HepG2 (cell line): ENCODE results near the gene TGM6. TPM values are rescaled to one million over a fixed set of nuclear protein-coding genes. Genes with fewer than 3 reads are reported as not detected.

Experiments used
- ATF6 ChIP-seq: sonication (generic); formaldehyde crosslinking; conservative IDR thresholded peaks from 2 replicates; pipeline ENCODE4 v1.4.0; 2020; ENCODE audit warnings: missing genetic modification reagents
- ATM ChIP-seq: fragments of 450-650 bp; IDR thresholded peaks from 2 replicates; pipeline ENCODE4 v1.7.1; 2017; ENCODE audit warnings: mild to moderate bottlenecking, borderline replicate concordance
- DDIT3 ChIP-seq: sonication (generic); formaldehyde crosslinking; IDR thresholded peaks from 2 replicates; pipeline ENCODE4 v1.4.0; 2020; ENCODE audit warnings: mild to moderate bottlenecking, missing genetic modification reagents
- EEA1 ChIP-seq: sonication (generic); formaldehyde crosslinking; IDR thresholded peaks from 2 replicates; pipeline ENCODE4 v1.5.1; 2020; ENCODE audit warnings: mild to moderate bottlenecking, missing genetic modification reagents, borderline replicate concordance
- HHEX ChIP-seq: IDR thresholded peaks from 2 replicates; pipeline ENCODE4 v1.6.1; 2016; ENCODE audit warnings: control low read depth
- IRX3 ChIP-seq: sonication (generic); formaldehyde crosslinking; IDR thresholded peaks from 2 replicates; pipeline ENCODE4 v1.8.1; 2023; ENCODE audit warnings: mild to moderate bottlenecking, low read depth, missing genetic modification reagents, borderline replicate concordance
- KAT8 ChIP-seq: IDR thresholded peaks from 2 replicates; pipeline ENCODE4 v1.6.1; 2016; ENCODE audit warnings: missing genetic modification reagents, missing compliant biosample characterization
- MED13 ChIP-seq: sonication (generic); formaldehyde crosslinking; IDR thresholded peaks from 2 replicates; pipeline ENCODE4 v1.5.0; 2020; ENCODE audit warnings: missing genetic modification reagents
- MXI1 ChIP-seq: IDR thresholded peaks from 3 replicates; pipeline ENCODE4 v1.6.1; 2012; ENCODE audit warnings: low read depth, low read length, inconsistent platforms, borderline replicate concordance
- TFDP1 ChIP-seq: IDR thresholded peaks from 2 replicates; pipeline ENCODE4 v1.6.1; 2016; ENCODE audit warnings: missing compliant biosample characterization, missing genetic modification reagents, borderline replicate concordance
- ZNF143 ChIP-seq: sonication (generic); formaldehyde crosslinking; IDR thresholded peaks from 2 replicates; pipeline ENCODE4 v1.4.0; 2020; ENCODE audit warnings: missing genetic modification reagents
- polyA plus RNA-seq, 8 experiments: library from polyadenylated mRNA; depleted of rRNA in 3 of 8; stranded (reverse) in 7 of 8; unstranded in 1 of 8; fragments of >200 nt; fragmentation: Illumina TruSeq in 4 of 8; extraction: Trizol in 4 of 8; gene quantifications; 2 replicates each; pipeline versions ENCODE4 v1.2.1 to v1.2.3, GENCODE V29; 2011 to 2016; ENCODE audit warnings: low read depth in 4 of 8, missing spikeins in 1 of 8, mixed read lengths in 1 of 8; ENCODE audit not compliant: insufficient read depth in 1 of 8
- total RNA-seq, 5 experiments: library from RNA; depleted of rRNA; stranded (reverse); fragments of >200 nt; fragmentation: Illumina TruSeq; extraction: Trizol; gene quantifications; 2 replicates each; pipeline ENCODE4 v1.2.3, GENCODE V29; 2016; ENCODE audit warnings: low read depth in 1 of 5

The TGM6 gene
- total and polyA plus RNA-seq, 2 of the 13 experiments (the other 11 are each of a cell fraction or from before 2014, with no cell fraction given): not detected

- TF ChIP-seq HHEX (CRISPR knock-in tag): no peak
- no peak; the same call in 1 of the 2 replicates for TF ChIP-seq TFDP1
- no peak for TF ChIP-seq ATF6
- TF ChIP-seq MXI1: peak; percentile 92; the same call in 1 of the 3 replicates
- TF ChIP-seq EEA1 (CRISPR knock-in tag): peak; percentile 34; the same call in 1 of the 2 replicates
- TF ChIP-seq ATM: no peak
- TF ChIP-seq DDIT3 (CRISPR knock-in tag): no peak
- no peak for TF ChIP-seq MED13 (CRISPR knock-in tag)
- TF ChIP-seq KAT8 (CRISPR knock-in tag): peak; percentile 90
- TF ChIP-seq IRX3 (CRISPR knock-in tag): 0 out of 2 replicates have a peak, but pooled peaks have one; percentile 65
- TF ChIP-seq ZNF143 (CRISPR knock-in tag): no peak
These were observed 95.4 kb downstream of the TGM6 start (continued) for GRCh38 chr20:2475850-2476741.
